Stimulated activated CD4-positive, alpha-beta T cell treated with anti-CD3 and anti-CD28 coated beads, Interleukin-12 subunit alpha, Interleukin-12 subunit beta, amount 100 ng/mL, for 24 hours (primary cell): ENCODE measurements around the gene RPS14.
"Not testable (repeated sequence)": the region's sequence is repeated elsewhere in the genome, so short reads cannot be mapped to it uniquely, and the experiment has no call there.

Source experiments
- DNase-seq, 2 experiments: peaks; one replicate each; pipeline ENCODE4 v3.0.0-alpha.2; 2020; ENCODE audit warnings: low read depth in 2 of 2

The RPS14 gene

DNA sequence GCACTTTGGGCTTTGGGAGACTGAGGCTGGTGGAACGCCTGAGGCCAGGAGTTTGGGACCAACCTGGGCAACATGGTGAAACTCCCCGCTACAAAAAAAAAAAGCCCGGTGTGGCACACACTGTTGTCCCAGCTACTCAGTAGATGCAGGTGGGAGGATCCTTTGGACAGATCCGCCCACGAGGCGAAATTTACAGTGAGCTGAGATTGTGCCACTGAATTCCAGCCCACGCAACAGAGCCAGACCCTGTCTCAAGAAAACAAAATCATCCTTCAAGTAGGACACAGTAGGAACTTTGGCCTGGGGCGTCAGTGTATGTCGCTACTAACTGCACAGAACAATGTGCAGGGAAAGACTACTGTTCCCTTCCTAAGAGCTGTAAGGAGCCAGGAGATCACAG is 4.8 kb downstream of the RPS14 start:
- DNase-seq: no peak

DNA sequence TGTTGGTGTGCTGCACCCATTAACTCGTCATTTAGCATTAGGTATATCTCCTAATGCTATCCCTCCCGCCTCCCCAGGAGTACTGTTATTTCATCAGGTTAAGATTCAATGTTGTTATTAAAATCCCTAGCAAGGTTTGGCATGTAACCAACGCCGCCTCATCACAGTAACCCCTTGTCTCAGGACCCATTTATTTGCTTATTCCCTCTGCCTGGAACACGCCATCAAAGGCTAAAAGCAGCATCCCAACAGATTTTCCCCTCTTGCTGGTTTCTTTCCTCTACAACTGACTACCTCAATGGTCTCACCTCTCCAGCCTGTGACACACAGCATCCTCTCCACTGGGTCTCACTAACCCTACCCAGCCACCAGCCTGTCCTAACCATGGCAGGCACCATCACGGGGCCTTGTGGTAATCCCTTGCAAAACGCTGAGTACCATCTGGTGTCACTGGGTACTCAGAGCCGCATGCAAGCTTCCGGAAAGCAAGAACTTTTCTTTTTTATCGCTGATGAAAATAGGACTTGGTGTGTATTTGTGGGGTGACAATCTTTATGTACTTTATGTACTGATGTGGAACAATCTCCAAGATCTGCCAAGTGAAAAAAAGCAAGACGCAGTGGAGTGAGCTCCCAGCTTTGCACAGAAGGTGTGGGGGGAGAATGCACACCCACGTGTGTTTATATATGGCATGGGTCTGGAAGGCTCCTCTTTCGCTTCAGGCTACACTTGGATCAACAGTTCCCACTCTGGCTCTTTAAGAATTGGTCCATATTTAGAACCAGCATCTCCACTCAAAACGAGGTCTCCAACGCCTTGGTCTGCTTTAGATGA is 6.1 kb downstream of the RPS14 start:
- DNase-seq: no peak

DNA sequence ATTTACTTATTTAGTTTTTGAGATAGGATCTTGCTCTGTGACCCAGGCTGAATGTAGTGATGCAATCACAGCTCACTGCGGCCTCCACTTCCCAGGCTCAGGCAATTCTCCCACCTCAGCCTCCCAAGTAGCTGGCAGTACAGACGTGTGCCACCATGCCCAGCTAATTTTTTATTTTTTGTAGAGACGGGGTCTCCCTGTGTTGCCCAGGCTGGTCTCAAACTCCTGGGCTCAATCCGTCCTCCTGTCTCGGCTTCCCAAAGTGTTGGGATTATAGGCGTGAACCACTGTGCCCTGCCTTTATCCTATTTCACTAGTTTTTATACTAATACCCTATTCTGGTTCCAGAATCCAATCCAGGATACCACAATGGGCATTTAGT is 6.8 kb downstream of the RPS14 start:
- no peak for DNase-seq

DNA sequence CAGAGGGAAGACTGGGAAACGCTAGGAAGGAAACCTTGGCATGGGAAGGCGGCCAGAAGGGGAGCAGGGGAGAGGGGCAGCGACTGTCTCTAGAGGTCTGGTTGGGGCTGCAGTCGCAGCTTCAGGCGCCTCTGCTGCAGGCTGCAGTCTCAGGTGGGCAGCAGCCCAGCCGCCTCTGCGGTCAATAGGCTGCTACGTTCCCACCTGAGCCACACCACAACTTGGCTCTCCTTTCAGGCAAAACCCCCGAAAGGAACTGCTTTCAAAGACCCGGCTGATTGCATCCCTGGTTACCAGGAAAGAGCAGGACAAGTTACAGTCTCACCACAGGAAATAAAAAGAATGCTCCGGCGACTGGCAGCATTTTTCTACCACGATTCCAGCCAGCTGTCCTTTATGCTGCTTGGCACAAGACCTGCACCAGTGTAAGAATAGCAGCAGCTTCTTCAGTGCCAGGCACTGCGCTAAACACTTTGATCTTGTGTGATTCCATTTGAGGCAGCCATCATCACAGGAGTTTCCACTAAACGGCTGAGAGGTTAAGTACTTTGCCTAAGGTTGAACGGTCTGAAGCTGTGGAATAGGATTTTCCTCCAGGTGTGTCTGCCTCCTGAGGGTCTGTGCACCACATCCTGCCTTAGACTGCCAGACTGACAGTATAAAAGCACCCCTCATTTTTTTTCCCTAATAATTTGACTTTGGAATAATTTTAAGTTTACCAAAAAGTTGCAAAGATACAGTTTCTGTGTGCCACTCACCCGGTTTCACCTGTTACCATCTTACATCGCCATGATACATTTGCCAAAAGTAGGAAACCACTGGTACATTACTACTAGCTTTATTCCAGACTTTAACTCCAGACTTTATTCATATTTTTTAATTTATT is 7.5 kb downstream of the RPS14 start:
- DNase-seq: no peak

DNA sequence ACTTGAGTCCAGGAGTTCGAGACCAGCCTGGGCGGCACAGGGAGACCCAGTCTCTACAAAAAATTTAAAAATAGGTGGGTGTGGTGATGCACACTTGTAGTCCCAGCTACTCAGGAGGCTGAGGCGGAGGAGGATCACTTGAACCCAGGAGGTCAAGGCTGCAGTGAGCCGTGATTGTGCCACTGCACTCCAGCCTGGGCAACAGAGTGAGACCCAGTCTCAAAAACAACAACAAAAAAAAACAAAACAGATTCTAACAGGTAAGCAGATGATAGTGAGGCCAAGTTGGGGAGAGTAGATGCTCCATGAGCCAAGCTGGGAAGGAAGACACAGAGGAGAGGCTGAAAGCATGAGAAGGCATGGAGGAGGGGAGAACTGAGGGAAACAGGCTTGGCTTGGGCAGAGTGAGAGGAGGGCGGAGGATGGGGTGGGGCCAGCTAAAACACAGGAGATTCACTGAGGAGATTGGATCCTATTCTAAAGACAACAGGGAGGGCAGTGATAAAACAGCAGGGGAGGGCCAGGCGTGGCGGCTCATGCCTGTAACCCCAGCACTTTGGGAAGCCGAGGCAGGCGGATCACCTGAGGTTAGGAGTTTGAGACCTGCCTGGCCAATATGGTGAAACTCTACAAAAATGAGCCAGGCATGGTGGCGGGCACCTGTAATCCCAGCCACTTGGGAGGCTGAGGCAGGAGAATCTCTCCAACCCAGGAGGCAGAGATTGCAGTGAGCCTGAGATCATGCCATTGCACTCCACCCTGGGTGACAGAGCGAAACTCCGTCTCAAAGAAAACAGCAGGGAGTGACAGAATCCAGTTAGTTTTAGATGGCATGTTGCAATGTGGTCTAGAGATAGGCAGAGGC is 8.4 kb downstream of the RPS14 start:
- no peak for DNase-seq

DNA sequence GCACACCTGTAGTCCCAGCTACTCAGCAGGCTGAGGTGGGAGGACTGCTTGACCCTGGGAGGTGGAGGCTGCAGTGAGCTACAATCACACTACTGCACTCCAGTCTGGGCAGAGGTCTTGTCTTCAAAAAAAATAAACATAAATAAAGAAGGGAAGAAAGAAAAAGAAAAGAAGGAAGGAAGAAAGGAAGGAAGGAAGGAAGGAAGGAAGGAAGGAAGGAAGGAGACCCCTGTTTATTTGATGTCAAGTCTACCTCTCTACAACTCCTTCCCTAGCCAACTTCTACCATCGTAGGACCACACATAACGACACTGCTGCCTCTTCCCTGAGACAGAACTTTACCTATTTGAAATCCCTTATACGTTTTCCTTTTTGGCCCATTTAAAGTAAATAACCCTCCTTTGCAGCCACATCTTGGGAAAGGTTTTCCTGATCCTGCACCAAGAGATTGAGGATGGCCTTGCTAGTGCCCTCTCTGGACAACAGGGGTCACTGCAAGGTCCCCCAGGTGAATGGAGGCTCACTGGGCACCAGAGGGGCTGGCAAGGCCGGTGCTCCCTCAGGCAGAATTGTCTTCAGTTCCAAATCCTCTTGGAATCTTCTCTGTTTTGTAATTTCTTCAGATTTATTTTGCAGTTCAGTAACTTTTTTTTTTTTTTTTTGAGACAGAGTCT is 10.5 kb downstream of the RPS14 start:
- DNase-seq: no peak

DNA sequence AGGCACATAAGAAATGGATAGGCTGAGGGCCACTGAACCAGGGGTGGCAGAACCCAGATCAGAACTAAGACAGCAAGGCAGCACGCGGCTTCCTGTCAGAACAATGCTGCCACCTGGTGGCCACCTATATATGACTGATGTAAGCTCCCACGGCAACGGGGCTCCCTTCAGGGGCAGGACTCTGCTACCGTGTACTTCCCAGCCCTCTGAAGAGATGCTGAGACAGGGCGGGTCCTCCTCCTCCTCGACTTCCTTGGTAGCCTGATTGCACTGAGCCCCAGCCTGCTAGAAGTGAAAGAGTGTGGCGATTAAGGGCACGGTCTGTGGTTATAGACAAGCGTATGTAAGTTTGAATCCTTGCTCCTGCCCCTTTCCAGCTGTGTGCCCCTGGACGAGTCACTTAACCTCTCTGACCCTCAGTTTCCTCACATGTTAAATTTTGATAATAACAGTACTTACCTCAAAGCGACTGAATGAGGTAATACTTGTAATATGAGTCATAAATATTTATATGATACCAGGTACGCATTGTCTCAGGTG is 13.3 kb downstream of the RPS14 start:
- peak; percentile 81 to 94 for DNase-seq

DNA sequence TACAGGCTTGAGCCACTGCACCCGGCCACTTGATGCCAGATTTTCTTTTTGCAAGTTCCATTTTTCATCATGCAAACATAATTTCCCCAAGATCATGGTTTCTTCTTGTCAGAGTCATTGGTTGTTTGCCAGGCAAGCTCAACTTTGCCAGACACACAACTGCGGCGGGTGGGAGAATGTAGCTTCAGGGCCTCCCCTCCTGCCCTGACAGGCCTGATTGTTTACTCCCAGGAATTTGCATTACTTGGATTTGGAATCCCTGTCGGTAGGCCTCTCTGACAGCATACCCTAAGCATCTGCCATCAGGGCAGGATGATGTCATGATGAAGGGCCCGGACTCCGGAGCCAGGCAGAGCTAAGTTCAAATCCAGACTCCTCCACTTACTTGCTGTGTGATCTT is 15.1 kb downstream of the RPS14 start:
- no peak for DNase-seq

DNA sequence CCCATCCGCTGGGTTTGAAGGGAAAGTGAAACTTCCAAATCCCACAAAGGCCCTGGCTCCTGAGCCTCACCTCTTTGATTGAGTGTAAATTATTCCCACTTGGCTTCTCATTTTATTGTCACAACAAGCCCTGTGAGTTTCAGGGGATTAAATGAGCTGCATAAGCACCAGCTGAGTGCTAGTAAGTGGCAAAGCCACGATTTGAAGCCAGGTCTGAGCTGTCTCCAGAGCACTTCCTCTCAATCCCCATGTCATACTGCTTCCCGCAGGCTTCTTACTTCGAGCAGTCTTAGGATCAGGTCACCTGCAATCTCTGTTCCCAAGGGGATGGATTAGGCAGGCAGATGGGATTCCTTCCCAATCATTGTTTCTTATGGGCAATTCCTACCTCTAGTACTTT is 18.0 kb downstream of the RPS14 start:
- DNase-seq: no peak

DNA sequence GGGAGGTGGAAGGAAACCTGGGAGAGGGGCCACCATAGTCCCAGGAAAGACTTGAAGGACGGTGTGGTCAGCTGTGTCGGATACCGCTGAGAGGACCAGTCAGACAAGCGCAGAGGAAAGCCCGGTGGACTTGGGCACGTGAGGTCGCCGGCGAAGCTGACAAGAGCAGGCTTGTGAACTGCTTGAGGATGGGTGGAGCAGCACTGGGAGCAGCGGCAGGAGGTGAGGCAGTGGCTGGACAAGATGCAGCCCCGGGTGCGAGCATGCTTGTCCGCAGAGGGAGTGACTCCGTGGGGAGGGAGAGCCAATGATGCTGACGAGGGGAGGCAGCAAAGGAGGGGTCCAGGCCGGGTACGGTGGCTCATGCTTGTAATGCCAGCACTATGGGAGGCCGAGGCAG is 18.5 kb downstream of the RPS14 start:
- no peak for DNase-seq

DNA sequence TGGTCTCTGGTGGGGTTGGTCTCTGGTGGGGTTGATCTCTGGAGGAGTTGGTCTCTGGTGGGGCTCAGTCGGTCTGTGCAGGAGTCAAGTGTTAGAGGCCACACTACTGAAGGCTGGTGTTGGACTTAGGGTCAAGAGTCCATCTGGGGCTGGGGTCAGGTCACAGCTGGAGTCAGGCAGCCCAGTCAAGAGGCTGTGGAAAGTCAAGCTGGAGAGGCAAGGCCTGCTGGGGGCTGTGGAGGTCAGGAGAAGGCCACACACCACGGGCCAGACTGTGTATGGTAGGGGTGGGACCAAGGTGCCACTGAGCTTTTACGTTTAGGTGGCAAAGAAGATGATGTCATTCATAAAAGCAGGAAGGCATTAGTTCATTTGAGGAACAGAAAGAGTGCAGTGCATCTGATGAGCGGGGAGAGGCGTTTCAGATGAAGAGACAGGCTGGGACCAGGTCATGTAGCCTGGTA is 20.1 kb downstream of the RPS14 start:
- no peak for DNase-seq

DNA sequence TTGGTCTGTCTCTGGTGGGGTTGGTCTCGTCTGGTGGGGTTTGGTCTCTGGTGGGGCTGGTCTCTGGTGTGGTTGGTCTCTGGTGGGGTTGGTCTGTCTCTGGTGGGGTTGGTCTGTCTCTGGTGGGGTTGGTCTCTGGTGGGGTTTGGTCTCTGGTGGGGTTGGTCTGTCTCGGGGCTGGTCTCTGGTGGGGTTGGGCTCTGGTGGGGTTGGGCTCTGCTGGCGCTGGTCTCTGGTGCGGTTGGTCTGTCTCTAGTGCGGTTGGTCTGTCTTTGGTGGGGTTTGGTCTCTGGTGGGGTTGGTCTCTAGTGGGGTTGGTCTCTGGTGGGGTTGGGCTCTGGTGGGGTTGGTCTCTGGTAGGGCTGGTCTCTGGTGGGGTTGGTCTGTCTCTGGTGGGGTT is 20.6 kb downstream of the RPS14 start:
- DNase-seq: no peak

DNA sequence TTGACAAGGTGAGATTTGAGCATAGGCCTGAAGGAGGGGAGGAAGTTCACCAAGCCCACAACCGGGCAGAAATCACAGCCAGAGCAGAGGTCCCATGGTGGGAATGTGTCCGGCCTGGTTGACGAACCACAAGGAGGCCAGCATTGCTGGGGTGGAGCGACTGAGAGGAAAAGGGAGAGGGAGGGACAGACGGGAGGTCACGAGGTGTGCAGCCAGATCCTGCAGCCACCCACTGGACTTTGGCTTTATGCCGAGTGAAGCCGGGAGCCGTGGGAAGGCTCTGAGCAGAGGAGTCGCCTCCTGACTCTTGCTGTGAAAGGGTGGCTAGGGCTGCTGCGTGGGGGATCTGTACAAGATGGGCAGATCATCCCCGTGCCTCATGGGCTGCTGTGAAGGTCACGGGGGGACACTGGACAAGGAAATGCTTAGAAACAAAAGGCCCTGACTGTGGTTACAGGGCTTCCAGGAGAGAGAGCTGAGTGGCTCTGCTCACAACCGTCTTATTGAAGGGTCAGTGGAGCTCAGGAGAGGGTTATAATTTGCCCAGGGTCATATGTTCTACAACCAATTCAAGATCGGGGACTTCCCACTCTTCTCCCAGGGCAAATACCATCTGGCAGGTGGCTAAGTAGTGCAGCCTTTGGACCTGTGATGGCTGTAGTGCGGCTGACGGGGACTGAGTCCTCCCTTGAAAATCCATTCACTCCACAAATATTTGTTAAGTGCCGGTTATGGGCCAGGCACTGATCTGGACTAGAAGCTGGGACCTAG is 21.2 kb downstream of the RPS14 start:
- DNase-seq: no peak

DNA sequence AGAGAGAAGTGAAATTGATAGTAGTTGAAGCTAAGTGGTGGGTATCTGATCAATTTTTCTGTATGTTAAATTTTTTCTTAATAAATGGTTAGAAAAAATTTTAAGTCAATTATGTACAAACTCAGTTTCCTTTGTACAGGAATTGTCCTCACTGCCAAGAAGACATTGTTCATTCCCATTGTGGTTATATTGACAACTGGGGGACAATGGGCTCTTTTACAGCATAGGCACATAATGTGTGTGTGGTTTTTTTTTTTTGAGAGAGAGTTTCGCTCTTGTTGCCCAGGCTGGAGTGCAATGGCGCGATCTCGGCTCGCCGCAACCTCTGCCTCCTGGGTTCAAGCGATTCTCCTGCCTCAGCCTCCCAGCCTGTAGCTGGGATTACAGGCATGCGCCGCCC is 23.4 kb downstream of the RPS14 start:
- DNase-seq: not testable (repeated sequence)

DNA sequence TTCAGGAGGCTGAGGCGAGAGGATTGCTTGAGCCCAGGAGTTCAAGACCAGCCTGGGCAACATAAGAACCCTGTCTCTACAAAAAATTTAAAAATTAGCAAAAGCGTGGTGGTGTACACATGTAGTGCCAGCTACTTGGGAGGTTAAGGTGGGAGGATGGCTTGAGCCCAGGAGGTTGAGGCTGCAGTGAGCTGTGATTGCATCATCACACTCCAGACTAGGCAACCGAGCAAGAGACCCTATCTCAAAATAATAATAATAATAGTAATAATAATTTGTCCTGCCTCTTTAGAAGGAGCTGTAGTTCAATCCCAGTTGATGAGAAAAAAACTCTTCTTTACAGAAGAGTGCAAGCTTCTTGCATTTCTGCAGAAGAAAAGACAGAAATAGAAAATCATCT is 26.8 kb downstream of the RPS14 start:
- DNase-seq: no peak

DNA sequence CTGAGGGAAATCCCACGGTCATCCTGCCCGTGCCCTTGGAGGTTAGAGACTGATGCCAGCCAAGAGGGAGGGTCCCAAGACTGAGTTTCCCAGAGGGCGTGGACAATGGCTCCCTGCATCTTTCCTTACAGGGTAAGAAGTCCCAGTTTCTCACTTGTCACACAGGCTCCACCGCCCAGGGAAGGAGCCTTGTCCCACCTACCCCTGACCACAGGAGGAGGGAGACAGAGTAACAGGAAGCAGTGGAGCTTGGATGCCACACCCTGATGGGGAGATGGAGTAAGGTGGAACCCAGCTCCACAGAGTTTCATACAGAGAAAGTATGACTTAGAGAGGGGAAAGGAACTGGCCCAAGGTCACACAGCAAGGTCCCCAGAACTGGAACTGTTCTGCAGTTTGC is 27.5 kb downstream of the RPS14 start:
- no peak for DNase-seq

DNA sequence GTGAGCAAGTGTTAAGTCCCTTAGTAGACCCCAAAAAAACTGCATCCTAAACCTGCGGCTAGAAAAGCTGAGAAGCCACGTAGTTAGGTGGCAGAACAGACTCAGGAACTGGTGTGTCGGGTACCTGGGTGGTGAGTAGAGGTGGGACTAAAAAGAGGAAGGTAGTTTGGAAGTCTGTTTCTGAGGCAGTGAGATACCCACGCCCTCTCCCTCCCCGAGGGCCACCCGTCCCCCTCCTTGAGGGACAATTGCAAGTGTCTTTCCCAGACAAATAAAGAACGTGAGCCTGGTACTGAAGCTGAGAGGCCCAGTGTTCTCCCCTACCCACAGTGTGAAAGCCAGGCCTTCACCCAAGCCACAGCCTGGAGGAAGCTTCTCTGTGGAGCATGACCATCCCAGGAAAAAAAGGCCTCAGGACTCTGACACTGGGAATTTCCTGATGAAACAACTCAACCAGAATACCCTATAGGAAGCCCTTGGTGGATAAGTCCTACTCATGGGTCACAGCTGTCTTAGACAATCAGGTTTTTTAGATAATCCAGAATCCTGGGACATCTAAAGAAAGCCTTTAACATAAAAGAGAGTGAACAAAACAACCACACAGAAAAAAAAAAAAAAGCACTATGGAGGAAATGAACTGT is 29.8 kb downstream of the RPS14 start:
- DNase-seq: no peak

DNA sequence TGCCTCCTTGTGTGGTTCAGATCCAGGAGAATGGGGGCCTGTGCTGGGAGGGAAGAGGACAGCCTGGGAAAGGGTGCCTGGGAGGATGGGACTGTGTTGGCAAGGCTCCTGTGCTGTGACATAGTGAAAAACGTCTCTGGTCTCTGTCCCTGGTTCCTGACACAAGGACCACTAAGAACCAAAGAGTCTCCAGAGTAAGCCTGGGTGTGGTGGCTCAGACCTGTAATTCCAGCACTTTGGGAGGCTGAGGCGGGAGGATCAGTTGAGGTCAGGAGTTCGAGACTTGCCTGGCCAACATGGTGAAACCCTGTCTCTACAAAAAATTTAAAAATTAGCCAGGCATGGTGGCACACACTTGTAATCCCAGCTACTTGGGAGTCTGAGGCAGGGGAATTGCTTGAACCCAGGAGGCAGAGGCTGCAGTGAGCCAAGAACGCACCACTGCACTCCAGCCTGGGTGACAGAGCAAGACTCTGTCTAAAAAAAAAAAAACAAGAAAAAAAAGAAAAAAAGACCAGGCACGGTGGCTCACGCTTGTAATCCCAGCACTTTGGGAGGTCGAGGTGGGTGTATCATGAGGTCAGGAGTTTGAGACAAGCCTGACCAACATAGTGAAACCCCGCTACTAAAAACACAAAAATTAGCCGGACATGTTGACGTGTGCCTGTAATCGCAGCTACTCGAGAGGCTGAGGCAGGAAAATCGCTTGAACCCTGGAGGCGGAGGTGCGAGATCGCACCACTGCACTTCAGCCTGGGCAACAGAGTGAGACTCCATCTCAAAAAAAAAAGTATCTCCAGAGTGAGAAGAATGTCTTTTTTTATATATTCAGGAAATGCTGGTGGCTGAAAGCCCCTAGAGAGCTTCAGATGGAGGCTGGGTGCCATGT is 35.4 kb downstream of the RPS14 start:
- DNase-seq: not testable (repeated sequence)
